MM.1S (cell line): ENCODE results near the gene IL17REL.

ENCODE experiments used
- CTCF ChIP-seq: fragments of 300-600 bp; sonication (generic); IDR thresholded peaks from 2 replicates; pipeline ENCODE4 v1.5.1; 2016; ENCODE audit warnings: antibody characterized with exemption, low read length, mixed read lengths
- EZH2 ChIP-seq: fragments of 300-600 bp; sonication (generic); optimal IDR thresholded peaks from 2 replicates; pipeline ENCODE3; 2017; ENCODE audit warnings: low read depth, mild to moderate bottlenecking, antibody characterized with exemption, low read length, mixed read lengths

- TF ChIP-seq CTCF = no peak
- no peak for TF ChIP-seq EZH2
Observed at GRCh38 chr22:49997932-49998717, 14.4 kb downstream of the IL17REL start.
